GM19240 (cell line): Measurements from ENCODE around the gene DPYSL5.
"Not testable (repeated sequence)": the region's sequence is repeated elsewhere in the genome, so short reads cannot be mapped to it uniquely, and the experiment has no call there.

Experiments used
- DNase-seq: peaks from one replicate; pipeline ENCODE4 v3.0.0; 2011; ENCODE audit warnings: low spot score; ENCODE audit not compliant: insufficient read length

DPYSL5 gene

DNA sequence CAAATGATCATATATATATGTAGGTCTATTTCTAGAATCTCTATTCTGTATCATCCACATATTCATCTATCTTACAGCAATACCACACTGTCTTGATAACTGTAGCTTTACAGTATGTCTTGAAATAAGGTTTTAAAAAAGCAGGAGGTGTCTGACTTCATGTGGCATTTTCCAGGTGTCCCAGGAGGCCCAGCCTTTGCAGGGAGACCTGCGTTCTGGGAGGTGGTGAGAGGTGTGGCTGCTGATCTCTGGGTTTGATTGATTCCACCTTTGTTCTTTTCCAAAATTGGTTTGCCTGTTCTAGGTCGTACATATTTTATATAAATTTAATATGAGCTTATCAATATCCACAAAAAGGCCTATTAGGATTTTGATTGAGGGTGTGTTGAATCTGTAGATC is 26.6 kb downstream of the DPYSL5 start:
- DNase-seq = no peak

DNA sequence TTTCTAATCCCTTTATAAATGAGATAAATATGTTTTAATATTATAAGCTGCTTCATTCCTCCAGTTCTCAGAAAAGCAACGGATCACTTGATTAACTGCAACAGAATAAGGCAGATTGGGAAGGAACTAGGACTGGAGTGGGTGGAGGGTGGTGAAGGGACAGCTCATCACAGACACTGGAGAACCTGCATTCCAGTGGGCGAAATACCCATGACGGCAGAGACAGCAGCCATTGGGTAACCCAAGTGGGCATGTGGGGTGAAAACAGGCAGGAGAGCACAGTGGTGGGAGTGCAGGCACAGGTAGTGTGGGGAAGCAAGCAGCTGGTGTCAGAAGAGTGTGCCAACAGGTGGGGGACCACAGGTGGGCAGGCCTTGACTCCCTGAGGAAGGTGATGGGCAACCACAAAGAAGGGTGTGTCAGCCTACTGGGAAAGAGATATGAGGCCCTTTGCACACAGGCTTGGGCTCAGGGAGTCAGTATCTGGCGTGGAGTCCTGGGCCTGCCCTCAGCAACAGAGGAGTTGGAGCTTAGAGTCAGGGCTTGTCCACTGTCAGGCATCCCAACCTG is 27.2 kb downstream of the DPYSL5 start:
- no peak for DNase-seq

DNA sequence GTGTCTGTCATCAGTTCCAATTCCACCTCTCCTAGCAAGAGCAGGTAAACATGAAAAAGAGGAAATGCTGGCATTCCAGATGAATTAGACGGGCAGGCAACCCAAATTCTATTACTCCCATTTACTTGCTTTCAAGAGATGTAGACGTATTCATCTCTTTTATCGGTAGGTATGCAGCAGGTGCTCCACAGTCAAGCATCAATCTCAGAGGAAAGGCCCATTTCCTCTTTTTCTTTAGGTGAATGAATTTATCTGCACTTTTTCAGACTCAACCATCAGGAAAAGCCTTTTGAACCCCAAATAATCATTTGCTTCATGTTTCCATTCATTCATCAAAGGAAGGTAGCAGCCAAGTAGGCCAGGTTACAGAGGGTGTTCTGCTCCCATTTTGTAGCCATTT is 27.9 kb downstream of the DPYSL5 start:
- no peak for DNase-seq

DNA sequence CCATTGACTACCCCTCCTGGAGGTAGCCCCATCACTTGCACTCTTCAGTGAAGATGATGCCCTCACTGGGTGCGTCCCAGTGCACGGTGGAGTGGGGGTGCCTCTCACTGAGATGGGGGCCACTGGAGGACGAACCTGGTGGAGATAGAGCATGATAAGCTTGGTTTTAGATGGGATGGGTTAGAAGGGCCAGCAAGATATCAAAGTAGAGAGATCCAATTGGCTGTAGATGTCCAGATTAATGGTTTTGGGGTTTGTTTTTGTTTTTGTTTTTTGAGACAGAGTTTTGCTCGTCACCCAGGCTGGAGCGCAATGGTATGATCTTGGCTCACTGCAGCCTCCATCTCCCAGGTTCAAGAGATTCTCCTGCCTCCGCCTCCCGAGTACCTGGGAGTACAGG is 28.3 kb downstream of the DPYSL5 start:
- DNase-seq = no peak

DNA sequence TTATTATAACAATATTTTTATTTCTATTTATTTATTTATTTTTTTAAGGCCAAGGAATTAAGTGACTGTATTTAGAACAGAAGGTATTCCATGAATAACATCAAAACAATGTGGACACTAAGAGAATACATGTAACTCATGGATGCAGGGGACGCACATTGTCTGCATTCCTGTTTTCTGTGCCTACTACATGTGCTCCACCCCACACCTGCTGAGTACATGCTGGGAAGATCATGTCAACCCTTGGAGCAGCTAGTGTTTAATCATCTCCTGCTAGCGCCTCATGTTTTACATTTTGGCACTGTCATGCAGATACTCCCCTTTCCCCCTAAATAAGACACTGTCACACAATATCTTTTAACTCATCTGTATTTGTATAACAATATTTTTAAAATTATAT is 29.3 kb downstream of the DPYSL5 start:
- no peak for DNase-seq

DNA sequence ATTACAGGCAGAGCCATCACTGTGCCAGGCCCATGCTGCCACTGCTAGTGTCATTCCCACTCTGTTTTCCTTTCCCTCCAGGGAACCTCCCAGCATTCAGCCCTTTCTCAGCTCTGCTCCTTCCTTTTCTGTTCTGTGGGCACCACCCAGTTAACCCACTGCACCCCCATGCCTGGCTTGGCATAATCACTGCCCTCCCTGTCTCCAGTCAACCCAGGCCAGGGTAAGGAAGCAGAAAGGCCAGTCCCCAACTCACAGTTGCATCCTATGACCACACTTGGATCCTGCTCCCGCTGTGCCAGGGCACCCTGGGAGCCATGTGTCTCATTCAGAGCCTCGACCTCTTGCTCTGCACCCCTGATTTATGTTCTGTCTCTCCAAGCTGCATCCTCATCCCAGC is 32.2 kb downstream of the DPYSL5 start:
- no peak for DNase-seq

DNA sequence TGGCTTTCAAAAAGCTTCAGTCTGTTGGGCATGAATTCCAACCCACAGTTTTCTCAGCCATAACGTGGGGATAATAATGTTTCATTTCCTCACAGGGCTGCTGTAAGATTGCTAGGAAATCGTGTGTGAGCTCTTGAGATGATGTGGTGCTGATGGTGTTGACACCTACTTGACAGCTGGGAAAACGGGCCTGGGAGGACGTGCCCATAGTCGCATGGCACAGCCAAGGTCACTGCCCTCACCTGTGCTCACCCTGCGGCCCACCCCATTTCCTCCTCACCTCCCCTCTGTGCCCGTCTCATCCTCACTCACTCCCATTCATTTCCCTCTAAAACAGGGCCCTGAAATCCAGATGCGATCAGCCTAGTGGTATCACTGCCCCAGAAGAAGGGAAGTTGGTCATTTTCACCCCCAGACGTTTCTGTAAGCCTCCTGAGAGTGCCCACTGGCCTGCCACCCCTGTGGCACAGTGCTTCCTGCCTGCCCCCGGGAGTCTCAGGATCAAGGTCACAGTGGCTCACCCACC is 33.0 kb downstream of the DPYSL5 start:
- DNase-seq = no peak

DNA sequence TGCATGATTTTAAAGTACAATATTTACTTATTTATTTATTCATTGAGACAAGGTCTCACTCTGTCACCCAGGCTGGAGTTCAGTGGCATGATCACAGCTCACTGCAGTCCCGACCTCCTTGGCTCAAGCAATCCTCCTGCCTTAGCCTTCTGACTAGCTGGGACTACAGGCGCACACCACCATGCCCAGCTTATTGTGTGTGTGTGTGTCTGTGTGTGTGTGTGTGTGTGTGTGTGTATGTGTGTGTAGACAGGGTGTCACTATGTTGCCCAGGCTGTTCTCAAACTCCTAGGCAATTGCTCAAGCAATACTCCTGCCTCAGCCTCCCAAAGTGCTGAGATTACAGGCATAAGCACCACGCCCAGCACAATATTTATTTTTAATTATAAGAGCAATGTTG is 34.3 kb downstream of the DPYSL5 start:
- DNase-seq = not testable (repeated sequence)

DNA sequence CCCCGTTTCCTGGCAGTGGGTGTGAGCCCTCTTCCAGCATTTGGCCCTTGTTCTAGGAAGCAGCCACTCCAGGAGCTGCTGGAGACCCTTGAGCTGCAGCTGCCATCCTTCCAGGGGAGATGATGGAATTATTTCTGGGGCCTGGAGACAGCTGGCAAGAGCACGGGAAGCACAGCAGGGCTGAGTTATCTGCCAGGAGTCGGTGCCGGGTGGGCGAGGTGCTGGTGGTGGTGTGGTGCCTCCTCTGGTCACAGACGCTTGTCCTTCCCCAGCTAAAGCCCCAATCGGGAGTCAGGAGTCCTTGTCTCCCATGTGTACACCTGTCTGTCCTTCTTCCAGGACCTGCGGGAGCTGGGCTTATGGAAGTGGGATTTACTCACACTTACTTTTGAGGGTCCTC is 36.0 kb downstream of the DPYSL5 start:
- DNase-seq = no peak

DNA sequence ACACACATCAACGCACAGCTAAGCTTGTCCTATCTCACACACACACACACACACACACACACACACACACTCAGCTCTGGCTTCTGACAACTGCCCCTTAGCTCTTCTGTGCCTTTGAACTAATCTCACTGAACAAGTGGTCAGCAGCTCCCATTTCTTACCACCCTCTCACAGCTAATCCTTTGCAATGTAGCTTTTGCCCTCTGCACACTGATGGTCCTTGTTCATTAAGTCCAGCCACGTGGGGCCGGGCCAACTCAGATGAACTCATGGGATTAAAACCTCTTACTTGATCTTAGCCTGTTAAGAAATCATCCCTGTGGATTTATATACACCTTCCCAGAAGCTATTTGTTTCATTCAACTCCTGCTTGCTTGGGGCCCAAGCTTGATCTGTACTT is 36.6 kb downstream of the DPYSL5 start:
- no peak for DNase-seq

DNA sequence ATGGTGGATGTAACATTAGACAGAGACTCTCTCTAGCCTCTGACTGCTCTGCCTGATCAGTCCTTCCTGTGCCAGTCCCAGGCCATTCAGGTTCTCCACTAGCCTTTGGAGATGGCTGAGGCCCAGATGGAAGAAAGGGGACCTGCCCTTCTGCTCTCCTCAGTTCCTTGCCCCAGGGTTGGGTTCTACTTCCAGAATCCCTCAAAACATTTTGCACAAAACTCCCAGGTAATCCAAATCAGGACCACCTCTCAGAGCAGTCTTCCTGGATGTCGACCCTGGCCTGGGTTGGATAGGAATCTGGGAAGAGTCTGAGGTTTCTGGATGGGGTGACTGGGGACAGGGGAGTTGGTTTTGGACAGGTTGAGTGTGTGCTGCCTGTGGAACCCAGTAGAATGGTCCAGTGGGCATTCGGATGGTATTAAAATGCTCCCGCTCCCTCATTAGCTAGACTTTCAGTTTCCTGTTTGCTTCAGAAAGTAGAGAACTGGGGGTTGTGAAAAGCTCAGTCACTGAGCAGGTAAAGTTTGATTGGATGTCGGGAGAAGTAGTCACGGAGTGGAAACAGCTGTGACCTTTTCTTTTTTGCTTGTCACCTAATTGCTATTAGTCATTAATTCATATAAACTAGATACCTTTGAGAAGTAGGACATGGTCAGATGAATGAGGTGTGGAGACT is 37.9 kb downstream of the DPYSL5 start:
- no peak for DNase-seq

DNA sequence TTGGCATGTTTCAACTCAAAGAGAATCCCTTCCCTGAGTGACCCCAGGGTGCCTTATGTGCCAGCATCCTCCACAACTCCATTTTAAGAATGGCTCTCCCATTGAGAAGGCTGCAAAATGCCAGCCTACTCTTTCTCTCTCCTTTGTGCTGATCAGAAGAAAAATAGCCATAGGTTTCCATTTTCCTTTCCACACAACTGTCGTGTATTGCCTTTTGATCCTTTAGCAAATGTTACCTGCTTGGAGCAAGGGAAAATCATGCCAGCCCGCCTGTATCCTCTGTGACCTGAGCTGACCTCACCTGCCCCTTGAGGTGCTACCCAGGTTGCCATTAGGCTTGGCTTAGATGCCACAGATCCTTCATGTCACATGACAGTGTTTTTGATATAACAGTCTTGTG is 38.8 kb downstream of the DPYSL5 start:
- DNase-seq = no peak

DNA sequence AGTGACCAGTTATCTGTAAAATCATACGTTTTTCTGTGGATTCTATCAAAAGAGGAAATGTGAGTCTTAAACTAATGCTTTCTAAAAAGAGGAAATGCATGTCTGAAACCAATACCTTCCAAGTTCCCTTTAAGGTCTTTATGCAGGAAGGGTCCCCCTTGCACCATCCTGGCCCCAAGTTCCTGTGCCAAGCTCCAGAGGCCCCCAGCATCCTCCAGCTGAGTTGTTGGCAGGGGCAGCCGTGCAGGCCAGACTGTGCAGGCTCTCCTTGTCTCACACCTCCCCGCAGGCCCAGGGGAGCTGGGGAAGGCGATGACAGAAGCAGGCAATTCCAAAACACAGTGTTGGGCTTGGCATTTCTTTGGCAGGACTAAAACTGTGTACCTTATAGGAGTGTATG is 39.2 kb downstream of the DPYSL5 start:
- DNase-seq = no peak

DNA sequence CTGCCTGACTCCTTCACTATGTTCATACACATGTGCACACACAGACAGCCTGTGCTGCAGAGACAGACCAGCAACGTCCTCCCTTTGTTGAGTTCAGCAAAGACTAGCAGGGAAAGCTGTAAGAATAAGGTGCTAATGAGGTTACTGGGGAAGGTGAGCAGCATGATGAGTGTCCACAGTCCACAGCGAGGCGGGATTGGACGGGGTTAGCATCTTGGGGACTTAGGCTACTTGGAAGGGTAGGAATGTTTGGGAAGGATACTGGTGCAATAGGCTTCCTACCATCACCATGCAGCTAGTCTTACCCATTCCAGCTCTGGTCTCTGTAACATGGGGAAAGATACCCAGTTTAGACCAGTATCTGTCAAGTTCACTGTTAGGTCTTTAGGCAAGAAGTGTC is 41.9 kb downstream of the DPYSL5 start:
- no peak for DNase-seq

DNA sequence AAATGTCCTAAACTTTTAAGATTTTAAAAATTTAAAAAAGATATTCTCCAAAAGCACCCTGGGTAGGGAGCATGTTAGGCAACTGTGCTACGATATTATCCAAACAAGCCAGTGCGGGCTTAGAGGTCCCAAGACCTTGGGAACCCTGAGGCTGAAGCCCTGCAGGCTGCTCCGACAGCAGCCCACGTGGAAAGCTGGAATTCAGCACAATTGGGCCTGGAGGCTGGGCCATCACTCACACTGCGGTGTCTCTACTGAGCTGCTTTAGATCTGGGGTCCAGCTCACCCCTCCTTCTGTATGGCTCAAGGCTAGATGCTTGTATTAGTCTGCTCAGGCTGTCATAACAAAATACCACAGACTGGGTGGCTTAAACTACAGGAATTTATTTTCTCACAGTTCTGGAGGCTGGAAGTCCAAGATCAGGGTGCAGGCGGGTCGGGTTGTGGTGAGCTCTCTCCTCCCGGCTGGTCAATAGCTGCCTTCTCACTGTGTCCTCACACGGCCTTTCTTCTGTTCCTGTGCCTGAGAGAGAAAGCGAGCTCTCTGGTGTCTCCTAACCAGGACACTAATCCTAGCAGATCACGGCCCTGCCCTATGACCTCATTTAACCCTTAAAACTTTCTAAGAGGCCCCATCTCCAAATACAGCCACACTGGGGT is 42.5 kb downstream of the DPYSL5 start:
- no peak for DNase-seq

DNA sequence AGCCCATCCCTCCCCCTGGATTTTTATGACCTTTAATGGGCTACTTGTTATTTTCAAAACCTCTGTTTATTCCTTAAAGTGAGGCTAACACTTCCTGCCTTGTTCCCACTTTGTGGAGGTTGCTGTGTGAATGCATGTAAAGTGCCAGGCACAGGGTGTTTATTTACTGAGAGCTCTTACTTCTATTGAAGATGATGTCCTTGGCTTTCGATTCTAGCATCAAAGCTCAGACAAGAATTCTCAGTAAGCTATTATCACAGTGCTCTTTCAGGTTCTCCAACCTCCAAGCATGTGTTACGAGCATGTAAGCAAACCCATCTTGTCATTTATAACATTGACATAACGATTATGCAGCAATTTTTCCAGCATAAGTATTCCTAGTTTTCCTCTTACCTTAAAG is 44.2 kb downstream of the DPYSL5 start:
- DNase-seq = no peak

DNA sequence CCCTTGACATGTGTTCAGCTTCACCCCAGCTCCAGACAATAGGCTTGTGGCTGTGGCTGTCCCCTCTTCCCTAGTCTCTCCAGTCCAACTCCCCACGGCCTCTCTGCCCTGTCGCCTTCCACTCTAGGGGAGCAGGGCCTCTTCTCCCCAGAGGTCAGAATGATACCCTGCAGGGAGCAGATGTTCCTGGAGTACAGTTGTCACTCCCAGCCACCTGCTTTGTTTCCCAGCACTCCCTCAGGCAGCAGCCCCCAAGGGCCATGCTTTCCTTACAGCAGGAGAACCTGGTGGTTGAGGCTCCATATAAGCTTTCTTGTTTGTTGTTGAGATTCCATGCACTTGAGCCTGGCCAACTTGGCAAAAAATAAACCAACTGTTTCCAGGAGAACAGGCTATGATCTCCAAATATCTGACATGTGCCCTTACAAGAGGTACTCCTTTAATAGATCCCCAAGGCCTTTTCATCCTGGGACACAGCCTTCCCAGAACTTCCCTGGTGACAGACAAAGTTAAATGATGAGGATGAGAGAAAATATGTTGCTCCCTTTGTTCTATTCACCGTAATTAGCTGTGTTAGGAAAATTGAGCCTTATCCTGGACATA is 45.1 kb downstream of the DPYSL5 start:
- DNase-seq = no peak

DNA sequence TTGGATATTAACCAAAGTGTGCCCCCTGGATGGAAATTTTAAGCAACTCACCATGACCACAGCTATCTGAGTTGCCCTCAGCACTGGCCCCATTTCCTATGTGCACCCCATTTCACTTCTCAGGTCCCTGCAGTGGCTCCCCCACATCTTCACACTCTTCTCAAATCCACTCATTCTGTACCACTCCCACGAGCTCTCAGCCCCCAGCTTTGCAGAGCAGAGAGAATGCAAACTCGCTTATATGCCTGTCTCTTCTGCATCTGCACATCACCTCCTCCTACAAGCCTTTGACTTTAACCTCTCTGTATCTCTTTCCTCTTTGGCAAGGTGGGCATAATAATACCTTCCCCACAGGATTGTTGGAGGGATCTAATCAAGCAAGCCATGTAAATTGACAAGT is 46.2 kb downstream of the DPYSL5 start:
- DNase-seq = no peak

DNA sequence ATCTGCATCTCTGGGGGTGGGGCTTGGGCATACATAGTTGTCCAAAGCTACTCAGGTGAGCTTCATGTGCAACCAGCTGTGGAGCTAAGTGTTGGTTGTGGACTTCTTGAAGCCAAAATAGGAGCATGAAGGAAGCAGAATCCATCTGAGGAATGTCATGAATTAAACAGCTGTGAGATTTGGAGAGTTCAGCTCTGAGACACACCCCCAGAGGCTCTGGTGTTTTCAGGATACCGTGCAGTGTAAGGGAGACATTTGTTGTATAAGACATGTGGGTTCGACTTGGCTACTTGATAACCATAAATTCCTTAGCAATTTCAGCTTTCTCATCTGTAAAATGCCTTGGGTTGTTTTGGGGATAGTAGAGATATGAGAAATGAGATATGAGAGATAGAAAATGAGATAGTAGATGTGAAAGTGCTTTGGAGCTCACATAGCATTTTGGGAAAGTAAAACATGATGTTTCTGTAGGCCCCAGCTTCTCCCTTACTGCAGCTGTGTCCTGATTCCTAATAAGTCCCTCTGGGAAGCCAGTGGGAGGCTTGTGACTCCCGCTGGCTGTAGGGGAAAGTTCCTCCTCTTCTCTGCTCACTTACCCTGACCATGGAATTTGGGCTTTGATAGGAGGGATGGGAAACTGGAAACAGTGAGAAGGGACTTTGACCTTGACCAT is 50.0 kb downstream of the DPYSL5 start:
- no peak for DNase-seq

DNA sequence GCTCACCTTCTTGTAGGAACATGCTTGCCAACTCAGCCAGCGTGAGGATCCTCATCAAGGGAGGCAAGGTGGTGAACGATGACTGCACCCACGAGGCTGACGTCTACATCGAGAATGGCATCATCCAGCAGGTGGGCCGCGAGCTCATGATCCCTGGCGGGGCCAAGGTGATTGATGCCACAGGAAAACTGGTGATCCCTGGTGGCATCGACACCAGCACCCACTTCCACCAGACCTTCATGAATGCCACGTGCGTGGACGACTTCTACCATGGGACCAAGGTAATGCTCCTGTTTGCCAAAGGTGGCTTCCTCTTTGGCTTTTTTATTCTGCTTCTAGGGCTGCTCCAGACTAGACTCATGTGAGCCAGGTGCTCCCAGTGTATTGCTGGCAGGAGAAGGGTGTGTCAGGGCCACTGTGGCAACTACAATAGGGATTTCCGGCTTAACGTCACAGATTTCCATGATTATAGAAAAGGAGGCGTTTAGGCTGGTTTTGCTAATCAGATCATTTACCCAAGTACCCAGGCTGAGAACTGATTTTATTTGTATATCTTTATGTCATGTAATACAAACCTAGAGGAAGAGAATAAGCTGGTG is 50.6 kb downstream of the DPYSL5 start:
- no peak for DNase-seq

DNA sequence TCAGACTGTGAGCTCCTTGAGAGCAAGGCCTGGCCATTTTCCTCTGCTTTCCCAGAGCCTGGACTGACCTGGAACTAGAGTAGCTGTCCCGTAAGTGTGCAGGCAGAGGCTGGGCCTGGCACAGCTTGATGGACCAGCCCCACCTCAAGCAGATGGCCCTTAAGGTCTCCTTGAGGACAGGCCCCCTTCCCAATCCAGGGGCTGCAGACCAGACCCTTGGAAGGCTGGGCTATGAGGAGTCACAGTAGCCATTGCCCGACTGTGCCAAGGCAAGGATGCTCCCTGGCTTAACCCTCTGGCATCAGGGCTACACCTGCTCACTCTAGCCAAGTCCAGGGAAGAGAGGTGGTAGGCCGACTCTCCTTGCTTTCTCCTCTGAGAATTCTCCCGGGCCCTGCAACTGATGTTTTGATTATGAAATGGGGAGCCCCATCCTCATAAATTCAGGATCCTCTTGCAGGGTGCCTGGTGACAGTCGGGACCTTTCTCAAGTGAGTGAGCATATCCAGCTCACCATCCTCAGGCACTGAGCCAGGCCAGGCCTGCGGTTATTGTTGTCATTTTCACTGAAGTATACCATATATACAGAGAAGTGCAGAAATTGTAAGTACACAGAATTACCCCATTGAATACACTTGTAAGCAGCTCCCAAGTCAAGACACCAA is 51.7 kb downstream of the DPYSL5 start:
- no peak for DNase-seq
